Skeletal muscle tissue (tissue), 4 donors: ENCODE measurements around the gene C12orf75. TPM values are rescaled to one million over a fixed set of nuclear protein-coding genes. Genes with fewer than 3 reads are reported as not detected.

Source experiments
- H3K27ac ChIP-seq: one replicate; pipeline ENCODE4 v1.7.0; 2013; ENCODE audit warnings: mild to moderate bottlenecking, low read depth, low read length, inconsistent platforms
- H3K27me3 ChIP-seq, 3 donors: one replicate each; pipeline ENCODE4 v1.7.0; 2013; ENCODE audit warnings: low read length in 3 of 3; ENCODE audit not compliant: control insufficient read depth in 3 of 3, insufficient read depth in 3 of 3
- H3K36me3 ChIP-seq, 3 donors: one replicate each; pipeline ENCODE4 v1.7.0; 2013; ENCODE audit warnings: low read length in 3 of 3; ENCODE audit not compliant: control insufficient read depth in 3 of 3, insufficient read depth in 3 of 3
- H3K4me1 ChIP-seq, 3 donors: one replicate each; pipeline ENCODE4 v1.7.0; 2013; ENCODE audit warnings: low read length in 3 of 3, mild to moderate bottlenecking in 3 of 3; ENCODE audit not compliant: control insufficient read depth in 3 of 3, insufficient read depth in 3 of 3
- H3K4me3 ChIP-seq, 3 donors: one replicate each; pipeline ENCODE4 v1.7.0; 2013; ENCODE audit warnings: low read length in 3 of 3
- H3K9ac ChIP-seq, 3 donors: one replicate each; pipeline ENCODE4 v1.7.0; 2013; ENCODE audit warnings: low read length in 3 of 3, mild to moderate bottlenecking in 3 of 3, moderate library complexity in 2 of 3, low read depth in 1 of 3
- H3K9me3 ChIP-seq, 3 donors: one replicate each; pipeline ENCODE4 v1.7.0; 2013; ENCODE audit warnings: low read length in 3 of 3; ENCODE audit not compliant: control insufficient read depth in 3 of 3
- total RNA-seq: library from RNA; depleted of rRNA; stranded (reverse); fragments of >200 nt; gene quantifications from one replicate; pipeline ENCODE4 v1.2.3, GENCODE V29; 2014
- donor health status: Osteomylitis.

The C12orf75 gene
- total RNA-seq, result 3.1 TPM

GRCh38 chr12:105330283-105330930, at the start of gene C12orf75:
Gene C12orf75 (plus strand): TSS chr12:105330691. CDS start chr12:105330892, 201 bp downstream.
- Histone ChIP-seq H3K4me3 (peak within 1 kb of the TSS; percentile 56 to 70 (median 60)), H3K4me1 (peaks cover 4 to 25% (median 13%) of the 10 kb centered on the region in 3 donors), H3K27ac (no peak within 1 kb of the TSS), H3K9me3 (no peaks in the 10 kb centered on the region), H3K36me3 (no peaks in the 10 kb centered on the region), H3K9ac (peak within 1 kb of the TSS in 2 of 3 donors; percentile 33 to 46), H3K27me3 (no peaks in the 10 kb centered on the region)

GRCh38 chr12:105280966-105281693, 49.4 kb upstream of the C12orf75 start:
- H3K27me3 ChIP-seq, result no peaks in the 10 kb centered on the region
- no peaks in the 10 kb centered on the region for H3K9me3 ChIP-seq
- H3K4me1 ChIP-seq, result peaks cover 0 to 4% (median 0%) of the 10 kb centered on the region in 3 donors
- H3K9ac ChIP-seq, result no peak overlapping the region
- no peaks in the 10 kb centered on the region for H3K36me3 ChIP-seq
- H3K27ac ChIP-seq, result no peak overlapping the region
- no peak overlapping the region for H3K4me3 ChIP-seq

- Histone ChIP-seq H3K27ac (no peak overlapping the region), H3K4me1 (peaks cover 0 to 2% (median 0%) of the 10 kb centered on the region in 3 donors), H3K4me3 (no peak overlapping the region), H3K9ac (no peak overlapping the region), H3K9me3 (no peaks in the 10 kb centered on the region), H3K36me3 (no peaks in the 10 kb centered on the region), H3K27me3 (no peaks in the 10 kb centered on the region)
These were observed 48.8 kb upstream of the C12orf75 start for GRCh38 chr12:105281694-105282049.

GRCh38 chr12:105285378-105285777, 45.1 kb upstream of the C12orf75 start:
- Histone ChIP-seq H3K9me3 (no peaks in the 10 kb centered on the region), H3K9ac (no peak overlapping the region), H3K4me1 (no peaks in the 10 kb centered on the region), H3K27me3 (no peaks in the 10 kb centered on the region), H3K27ac (no peak overlapping the region), H3K4me3 (no peak overlapping the region), H3K36me3 (no peaks in the 10 kb centered on the region)

- H3K4me3 ChIP-seq, result no peak overlapping the region
- H3K36me3 ChIP-seq, result no peaks in the 10 kb centered on the region
- no peak overlapping the region for H3K9ac ChIP-seq
- H3K27ac ChIP-seq, result no peak overlapping the region
- H3K9me3 ChIP-seq, result no peaks in the 10 kb centered on the region
- H3K27me3 ChIP-seq, result no peaks in the 10 kb centered on the region
- H3K4me1 ChIP-seq, result no peaks in the 10 kb centered on the region
These were observed 43.1 kb upstream of the C12orf75 start for GRCh38 chr12:105287408-105287807.

GRCh38 chr12:105288311-105288996, 42.0 kb upstream of the C12orf75 start:
- Histone ChIP-seq H3K27me3 (no peaks in the 10 kb centered on the region), H3K36me3 (no peaks in the 10 kb centered on the region), H3K4me1 (no peaks in the 10 kb centered on the region), H3K9me3 (no peaks in the 10 kb centered on the region), H3K27ac (no peak overlapping the region), H3K4me3 (no peak overlapping the region), H3K9ac (no peak overlapping the region)

GRCh38 chr12:105289114-105289904, 41.2 kb upstream of the C12orf75 start:
- Histone ChIP-seq H3K36me3 (no peaks in the 10 kb centered on the region), H3K4me3 (no peak overlapping the region), H3K9ac (no peak overlapping the region), H3K27me3 (no peaks in the 10 kb centered on the region), H3K9me3 (no peaks in the 10 kb centered on the region), H3K4me1 (no peaks in the 10 kb centered on the region), H3K27ac (no peak overlapping the region)

GRCh38 chr12:105291531-105291930, 39.0 kb upstream of the C12orf75 start:
- H3K9me3 ChIP-seq, result no peaks in the 10 kb centered on the region
- H3K27ac ChIP-seq, result no peak overlapping the region
- no peaks in the 10 kb centered on the region for H3K36me3 ChIP-seq
- H3K4me3 ChIP-seq, result no peak overlapping the region
- H3K4me1 ChIP-seq, result no peaks in the 10 kb centered on the region
- no peaks in the 10 kb centered on the region for H3K27me3 ChIP-seq
- no peak overlapping the region for H3K9ac ChIP-seq

- H3K4me3 ChIP-seq, result no peak overlapping the region
- no peak overlapping the region for H3K9ac ChIP-seq
- H3K27me3 ChIP-seq, result no peaks in the 10 kb centered on the region
- H3K36me3 ChIP-seq, result no peaks in the 10 kb centered on the region
- no peaks in the 10 kb centered on the region for H3K4me1 ChIP-seq
- no peaks in the 10 kb centered on the region for H3K9me3 ChIP-seq
- H3K27ac ChIP-seq, result no peak overlapping the region
These were observed 37.8 kb upstream of the C12orf75 start for GRCh38 chr12:105292705-105293104.
